Measurements from ENCODE around the gene ARL15.

- TF ChIP-seq CTCF (IDR thresholded peaks at IDR 0.05) (no peak), POLR2A (IDR thresholded peaks at IDR 0.05) (no peak)
Observed at GRCh38 chr5:53944981-53945380, 365.4 kb downstream of the ARL15 start.
